Spleen (tissue), 11 donors: ENCODE measurements around the gene HADH. TPM values are rescaled to one million over a fixed set of nuclear protein-coding genes. Genes with fewer than 3 reads are reported as not detected.

Experiments used
- DNase-seq: peaks from one replicate; pipeline ENCODE4 v3.0.0-alpha.2; 2020
- H3K27ac ChIP-seq, 8 donors: fragments of 200-600 bp; sonication (generic) in 7 of 8; 1 replicate in 4 of 8; 2 replicates in 4 of 8; pipeline versions ENCODE4 v1.5.0 to v1.8.0; 2016 to 2021; ENCODE audit warnings: inconsistent platforms in 4 of 8, mild to moderate bottlenecking in 4 of 8, moderate library complexity in 1 of 8
- H3K27me3 ChIP-seq, 7 donors: fragments of 200-600 bp; sonication (generic) in 6 of 7; replicated peaks in 1 of 7; 1 replicate in 4 of 7; 2 replicates in 3 of 7; pipeline versions ENCODE4 v1.5.0 to v1.8.0; 2016 to 2021; ENCODE audit warnings: inconsistent platforms in 3 of 7, mild to moderate bottlenecking in 1 of 7
- H3K36me3 ChIP-seq, 6 donors: fragments of 200-600 bp; sonication (generic) in 5 of 6; 1 replicate in 4 of 6; 2 replicates in 2 of 6; pipeline versions ENCODE4 v1.5.0 to v1.8.0; 2016 to 2021; ENCODE audit warnings: inconsistent platforms in 2 of 6
- H3K4me1 ChIP-seq, 6 donors: fragments of 200-600 bp; sonication (generic) in 5 of 6; 1 replicate in 3 of 6; 2 replicates in 3 of 6; pipeline versions ENCODE4 v1.5.0 to v1.8.0; 2016 to 2021; ENCODE audit warnings: inconsistent platforms in 3 of 6
- H3K4me3 ChIP-seq, 8 donors: fragments of 200-600 bp; sonication (generic) in 7 of 8; 1 replicate in 4 of 8; 2 replicates in 4 of 8; pipeline versions ENCODE4 v1.5.0 to v1.8.0; 2016 to 2021; ENCODE audit warnings: inconsistent platforms in 4 of 8, mild to moderate bottlenecking in 4 of 8, moderate library complexity in 2 of 8
- H3K9me3 ChIP-seq, 8 donors: fragments of 200-600 bp; sonication (generic) in 7 of 8; 1 replicate in 4 of 8; 2 replicates in 4 of 8; pipeline versions ENCODE4 v1.5.0 to v1.8.0; 2016 to 2021; ENCODE audit warnings: inconsistent platforms in 4 of 8
- CTCF ChIP-seq, 11 experiments: fragments of 200-600 bp in 7 of 11; fragments of 450-650 bp in 4 of 11; sonication (generic) in 4 of 11; IDR thresholded peaks in 8 of 11; conservative IDR thresholded peaks in 3 of 11; 1 replicate in 7 of 11; 2 replicates in 4 of 11; pipeline versions ENCODE4 v1.4.0 to v1.8.0; 2016 to 2021; ENCODE audit warnings: antibody characterized with exemption in 11 of 11, inconsistent platforms in 4 of 11, mild to moderate bottlenecking in 1 of 11
- POLR2A ChIP-seq, 3 donors: fragments of 450-650 bp; IDR thresholded peaks; one replicate each; pipeline ENCODE4 v1.5.1; 2017; ENCODE audit warnings: antibody characterized with exemption in 3 of 3, mild to moderate bottlenecking in 1 of 3
- POLR2AphosphoS5 ChIP-seq, 3 donors: sonication (generic); formaldehyde crosslinking; IDR thresholded peaks; one replicate each; pipeline ENCODE4 v1.5.1; 2017; ENCODE audit warnings: antibody characterized with exemption in 3 of 3
- WGBS, 5 donors: extraction: QIAGEN DNeasy Blood & Tissue Kit in 3 of 5; methylation state at CpG; one replicate each; pipeline versions ENCODE4 v1.1.5 to v1.1.7; 2013 to 2018; 5-methylcytosine and 5-hydroxymethylcytosine counted together
- intact Hi-C: fragments of 100-400 bp; cut with DNase I; formaldehyde crosslinking; loops from one replicate; pipeline ENCODE4 v1.15.0; 2023; ENCODE audit warnings: low total_unique reads
- polyA plus RNA-seq, 3 donors: library from polyadenylated mRNA; stranded (reverse); fragments of 200-250 nt; gene quantifications; one replicate each; pipeline ENCODE4 v1.2.1, GENCODE V29; 2013
- total RNA-seq, 7 donors: library from RNA; depleted of rRNA in 3 of 7; stranded (reverse); fragments of >200 nt in 3 of 7; fragmentation: NEBNext Ultra II Directional in 4 of 7; extraction: Animal tissue kit (Norgen Biotek cat#: 25700) in 4 of 7; gene quantifications; one replicate each; pipeline versions ENCODE4 v1.1.0 to v1.2.1, GENCODE V29; 2016 to 2021
- donor health status: healthy with polysubstance abuse.
- donor health status: DM: no; HTN: no; CAD: no; lungs with moderate emphysema.
- donor health status: DM: no; HTN: no; CAD: no.
- donor health status: Bipolar disorder and iron deficiency.
- donor health status: healthy.
- donor health status: DM: no; HTN: no; CAD: no.
- donor health status: DM: yes; HTN: yes; CAD: no.

The HADH gene
- total and polyA plus RNA-seq, 10 donors: 24.4 to 39.9 (median 29.1) TPM

DNA sequence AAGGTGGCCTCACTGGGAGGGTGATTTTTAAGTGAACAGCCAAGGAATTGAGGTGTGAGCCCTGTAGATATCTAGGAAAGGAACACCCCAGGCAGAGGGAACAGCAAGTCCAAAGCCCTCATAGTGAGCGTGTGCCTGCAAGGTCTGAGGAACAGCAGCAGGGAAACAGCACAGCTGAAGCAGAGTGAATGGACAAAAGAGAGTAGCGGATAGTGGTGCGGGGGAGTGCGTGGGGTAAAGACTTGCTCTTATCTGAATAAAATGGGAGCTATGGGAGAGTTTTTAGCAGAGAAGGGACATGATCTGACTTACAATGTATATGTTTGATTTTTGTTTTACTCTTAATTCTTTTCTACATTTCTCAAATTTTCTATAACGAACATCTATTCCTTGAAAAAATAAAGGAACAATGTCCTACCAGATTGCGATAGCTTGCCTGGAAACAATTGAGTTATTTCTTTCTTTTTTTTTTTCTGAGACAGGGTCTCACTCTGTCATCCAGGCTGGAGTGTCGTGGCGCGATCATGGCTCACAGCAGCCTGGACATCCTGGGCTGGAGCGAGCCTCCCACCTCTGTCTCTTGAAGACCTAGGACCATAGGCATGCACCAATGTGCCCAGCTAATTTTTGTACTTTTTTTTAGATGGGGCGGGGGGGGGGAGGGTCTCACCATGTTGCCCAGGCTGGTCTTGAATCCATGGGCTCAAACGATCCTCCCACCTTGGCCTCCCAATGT is 19.5 kb upstream of the HADH start:
- H3K4me3 ChIP-seq: no peak overlapping the region
- no peaks in the 10 kb centered on the region for H3K36me3 ChIP-seq
- WGBS, 5 donors: 88 to 95% (median 95%) methylated on average over 12 of the region's 12 CpGs
- H3K27me3 ChIP-seq: no peaks in the 10 kb centered on the region
- peaks cover 0 to 5% (median 0%) of the 10 kb centered on the region in 8 donors for H3K9me3 ChIP-seq
- DNase-seq: no peak
- H3K4me1 ChIP-seq: no peaks in the 10 kb centered on the region
- H3K27ac ChIP-seq: no peak overlapping the region
- TF ChIP-seq CTCF (IDR thresholded peaks at IDR 0.05 in 8 of 11, conservative IDR thresholded peaks at IDR 0.05 in 3 of 11): no peak
- TF ChIP-seq POLR2A (IDR thresholded peaks at IDR 0.05): no peak
- TF ChIP-seq POLR2AphosphoS5 (IDR thresholded peaks at IDR 0.05): no peak
- intact Hi-C loops: no loop called here

- H3K36me3 ChIP-seq: no peaks in the 10 kb centered on the region
- no peaks in the 10 kb centered on the region for H3K27me3 ChIP-seq
- H3K4me1 ChIP-seq: no peaks in the 10 kb centered on the region
- no peak for DNase-seq
- intact Hi-C loops: no loop called here
- no peak overlapping the region for H3K4me3 ChIP-seq
- TF ChIP-seq POLR2AphosphoS5 (IDR thresholded peaks at IDR 0.05): no peak
- no peak for TF ChIP-seq POLR2A (IDR thresholded peaks at IDR 0.05)
- TF ChIP-seq CTCF (IDR thresholded peaks at IDR 0.05 in 8 of 11, conservative IDR thresholded peaks at IDR 0.05 in 3 of 11): no peak
- H3K9me3 ChIP-seq: peaks cover 0 to under 1% (median 0%) of the 10 kb centered on the region in 8 donors
- H3K27ac ChIP-seq: no peak overlapping the region
Observed at GRCh38 chr4:107972605-107973004, 17.1 kb upstream of the HADH start.

DNA sequence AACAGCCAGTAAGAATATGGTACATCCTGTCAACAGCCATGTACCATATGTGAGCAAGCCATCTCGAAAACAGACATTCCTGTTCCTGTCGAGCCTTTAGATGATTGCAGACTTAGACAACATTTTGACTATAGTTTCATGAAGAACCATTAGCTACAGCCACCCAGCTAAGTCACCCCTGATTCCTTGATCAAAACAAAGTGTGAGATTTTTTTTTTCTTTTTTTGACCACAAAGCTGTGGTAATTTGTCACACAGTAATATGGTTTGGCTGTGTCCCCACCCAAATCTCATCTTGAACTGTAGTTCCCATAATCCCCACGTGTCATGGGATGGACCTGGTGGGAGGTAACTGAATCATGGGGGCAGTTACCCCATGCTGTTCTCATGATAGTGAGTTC is 15.2 kb upstream of the HADH start:
- H3K27me3 ChIP-seq: no peaks in the 10 kb centered on the region
- no peak for TF ChIP-seq POLR2A (IDR thresholded peaks at IDR 0.05)
- no peak for TF ChIP-seq POLR2AphosphoS5 (IDR thresholded peaks at IDR 0.05)
- no peak for TF ChIP-seq CTCF (IDR thresholded peaks at IDR 0.05 in 8 of 11, conservative IDR thresholded peaks at IDR 0.05 in 3 of 11)
- intact Hi-C loops: no loop called here
- H3K36me3 ChIP-seq: no peaks in the 10 kb centered on the region
- H3K27ac ChIP-seq: no peak overlapping the region
- H3K4me1 ChIP-seq: no peaks in the 10 kb centered on the region
- DNase-seq: no peak
- peaks cover 0 to 2% (median 0%) of the 10 kb centered on the region in 8 donors for H3K9me3 ChIP-seq
- 82 to 92% (median 84%) methylated on average over 3 of the region's 3 CpGs for WGBS, 5 donors
- no peak overlapping the region for H3K4me3 ChIP-seq

GRCh38 chr4:107977482-107977881 is 12.2 kb upstream of the HADH start:
- Histone ChIP-seq H3K36me3 (no peaks in the 10 kb centered on the region), H3K9me3 (peaks cover 0 to 23% (median 17%) of the 10 kb centered on the region in 8 donors), H3K27me3 (no peaks in the 10 kb centered on the region), H3K4me1 (no peaks in the 10 kb centered on the region), H3K27ac (no peak overlapping the region), H3K4me3 (no peak overlapping the region)
- 92 to 97% (median 95%) methylated on average over 4 of the region's 4 CpGs for WGBS, 5 donors
- no peak for DNase-seq
- TF ChIP-seq POLR2A (IDR thresholded peaks at IDR 0.05): no peak
- TF ChIP-seq POLR2AphosphoS5 (IDR thresholded peaks at IDR 0.05): no peak
- TF ChIP-seq CTCF (IDR thresholded peaks at IDR 0.05 in 8 of 11, conservative IDR thresholded peaks at IDR 0.05 in 3 of 11): no peak
- intact Hi-C loops: no loop called here
